GM03348 (cell line): ENCODE measurements around the gene OMG.
A peak's percentile ranks its signal among the peaks of the same experiment; 100 is the strongest.
"Not testable (repeated sequence)": the region's sequence is repeated elsewhere in the genome, so short reads cannot be mapped to it uniquely, and the experiment has no call there.

Experiments
- DNase-seq: peaks from one replicate; pipeline ENCODE4 v3.0.0; 2012; ENCODE audit warnings: low spot score

The OMG gene

DNA sequence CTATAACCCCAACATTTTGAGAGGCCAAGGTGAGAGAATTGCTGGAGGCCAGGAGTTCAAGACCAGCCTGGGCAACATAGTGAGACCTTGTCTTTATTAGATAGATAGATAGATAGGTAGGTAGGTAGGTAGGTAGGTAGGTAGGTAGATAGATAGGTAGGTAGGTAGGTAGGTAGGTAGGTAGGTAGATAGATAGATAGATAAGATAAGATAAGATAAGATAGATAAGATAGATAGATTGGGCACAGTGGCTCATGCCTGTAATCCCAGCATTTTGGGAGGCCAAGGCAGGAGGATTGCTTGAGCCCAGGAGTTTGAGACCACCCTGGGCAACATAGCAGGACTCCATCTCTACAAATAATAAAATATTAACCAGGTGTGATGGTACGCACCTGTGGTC, 34.1 kb downstream of the OMG start:
- DNase-seq = not testable (repeated sequence)

DNA sequence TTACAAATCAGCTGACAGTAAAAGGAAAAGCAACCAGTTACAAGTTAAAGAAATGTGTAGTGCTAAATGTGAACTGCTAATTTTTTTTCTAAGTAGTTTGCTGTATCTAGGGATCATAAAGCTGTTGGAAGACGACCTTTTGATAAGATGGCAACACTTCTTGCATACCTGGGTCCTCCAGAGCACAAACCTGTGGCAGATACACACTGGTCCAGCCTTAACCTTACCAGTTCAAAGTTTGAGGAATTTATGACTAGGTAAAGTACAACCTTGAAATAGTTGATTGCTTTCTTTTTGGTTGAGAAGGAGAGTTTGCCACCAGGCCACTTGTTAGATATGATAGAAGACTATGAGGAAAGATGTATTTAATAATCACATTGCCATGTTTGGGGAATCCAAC, 35.4 kb downstream of the OMG start:
- DNase-seq = no peak

DNA sequence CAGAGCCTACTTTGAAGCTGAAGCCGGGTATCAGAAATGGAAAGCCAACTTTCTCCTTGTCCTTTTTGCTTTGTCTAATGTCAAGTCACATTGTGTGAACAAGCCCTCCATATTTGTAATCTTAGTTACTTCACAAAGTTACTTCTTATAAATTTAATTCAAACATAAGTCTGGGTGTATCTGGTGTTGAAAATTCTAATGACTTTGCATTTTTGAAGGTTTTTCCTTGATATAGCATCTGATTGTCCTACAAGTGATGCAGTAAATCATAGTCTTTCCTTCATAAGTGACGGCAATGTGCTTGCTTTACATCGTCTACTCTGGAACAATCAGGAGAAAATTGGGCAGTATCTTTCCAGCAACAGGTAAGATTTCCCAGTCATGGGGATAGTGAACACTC, 36.9 kb downstream of the OMG start:
- DNase-seq = no peak

DNA sequence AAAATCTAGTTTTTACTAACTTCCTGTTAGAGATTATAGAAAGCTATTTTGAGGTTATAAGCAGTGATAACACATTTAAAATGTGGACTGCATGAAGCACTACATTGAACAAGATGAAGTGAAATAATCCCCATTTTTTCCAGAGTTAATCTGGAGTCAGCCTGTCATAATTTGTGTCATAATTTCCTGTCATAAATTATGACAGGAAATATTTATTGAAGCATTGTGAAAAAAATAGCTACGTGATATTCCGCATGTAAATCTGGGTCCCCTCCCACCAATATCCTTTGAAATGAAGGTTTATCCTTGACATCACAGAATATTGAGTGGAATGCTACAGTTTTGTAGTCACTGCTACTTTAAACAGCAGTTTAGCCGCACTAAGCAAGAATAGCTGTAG, 40.1 kb downstream of the OMG start:
- DNase-seq = no peak

DNA sequence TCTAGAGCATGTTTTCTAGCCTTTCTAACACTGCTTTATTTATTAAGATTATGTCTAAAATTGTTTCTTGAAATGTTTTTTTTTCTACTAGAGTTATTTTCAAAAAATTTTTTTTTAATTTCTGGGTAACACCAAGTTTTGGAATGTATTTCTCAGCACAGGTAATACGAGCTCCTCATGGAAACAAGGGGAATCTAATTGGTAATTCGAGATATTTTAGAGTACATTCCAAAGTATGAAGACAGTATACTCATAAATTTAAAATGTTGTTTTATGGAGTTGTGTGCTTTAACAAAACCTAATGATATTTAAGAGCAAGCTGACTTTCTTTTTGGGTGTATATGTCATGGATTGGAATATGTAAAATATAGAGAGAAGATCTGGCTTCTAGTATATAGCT, 42.4 kb downstream of the OMG start:
- DNase-seq = no peak

DNA sequence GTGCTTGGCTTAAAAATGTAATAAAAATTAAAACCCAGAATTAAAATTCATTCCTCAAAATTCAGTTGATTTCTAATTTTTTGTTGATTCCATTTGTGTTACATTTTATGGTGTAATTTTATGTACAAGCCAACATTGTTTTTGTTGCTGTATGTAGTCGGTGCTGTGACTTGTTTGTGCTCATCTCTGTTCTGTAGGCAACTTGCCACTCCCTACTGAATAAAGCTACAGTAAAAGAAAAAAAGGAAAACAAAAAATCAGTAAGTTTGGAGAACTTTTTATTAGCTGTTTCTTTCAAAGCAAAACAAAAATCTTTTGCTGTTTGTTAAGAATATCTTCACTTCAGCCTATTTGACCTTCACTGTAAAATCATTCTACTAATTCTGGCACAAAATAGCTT, 44.3 kb downstream of the OMG start:
- DNase-seq = no peak

DNA sequence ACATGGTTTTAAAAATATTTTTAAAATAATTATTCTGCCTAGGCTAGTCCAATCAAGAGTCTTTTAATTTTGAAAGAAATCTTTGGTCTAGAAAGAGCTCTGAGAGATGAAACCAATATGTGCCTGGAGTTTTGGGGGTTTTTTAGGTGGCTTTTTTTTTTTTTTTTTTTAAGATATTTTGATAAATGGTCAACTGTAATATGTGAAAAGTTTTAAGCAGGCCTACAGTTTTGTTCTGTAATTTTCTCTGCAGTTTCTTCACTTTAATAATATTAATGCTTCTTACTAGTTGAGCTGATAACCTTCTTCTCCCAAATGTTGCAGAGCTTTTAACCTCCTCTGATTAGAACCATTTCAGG, 45.1 kb downstream of the OMG start:
- no peak for DNase-seq

DNA sequence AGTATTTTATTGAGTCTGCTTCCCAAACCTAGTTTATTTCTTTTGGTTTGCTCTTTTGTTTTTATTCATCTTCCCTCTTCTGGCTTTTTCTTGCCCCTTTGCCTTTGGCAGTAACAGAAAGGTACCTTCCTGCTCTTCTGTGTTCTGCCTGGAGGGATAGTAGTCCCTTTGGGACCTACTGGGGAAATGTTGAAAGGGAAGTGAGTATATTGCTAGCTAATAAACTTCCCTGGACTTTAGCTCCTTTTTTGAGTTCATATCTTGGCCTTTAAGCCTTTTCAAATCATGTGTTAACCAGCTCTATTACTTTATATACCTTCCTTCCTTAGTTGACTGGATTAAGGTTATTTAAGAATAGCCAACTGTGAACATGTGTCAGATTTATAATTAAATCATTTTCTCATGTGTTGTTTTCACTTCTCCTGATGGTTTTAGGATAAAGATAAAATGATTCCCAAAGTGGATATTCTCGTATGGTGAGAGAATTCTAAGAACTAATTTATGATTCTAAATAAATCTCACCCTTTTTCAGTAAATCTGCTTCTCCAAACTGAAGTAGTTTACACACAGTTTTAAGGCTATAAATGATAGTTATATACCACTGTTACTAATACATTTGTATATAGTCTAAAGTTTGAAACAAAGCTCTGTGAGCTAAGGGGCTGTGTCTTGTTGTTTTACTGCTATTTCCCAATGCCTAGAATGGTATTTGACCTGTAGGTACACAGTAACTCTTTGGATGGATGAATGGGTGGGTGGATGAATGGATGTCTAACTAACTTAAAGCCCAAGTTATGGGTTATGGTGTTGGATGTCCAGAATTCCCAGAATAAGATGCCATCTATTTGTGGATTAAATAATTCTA, 45.7 kb downstream of the OMG start:
- DNase-seq = no peak

DNA sequence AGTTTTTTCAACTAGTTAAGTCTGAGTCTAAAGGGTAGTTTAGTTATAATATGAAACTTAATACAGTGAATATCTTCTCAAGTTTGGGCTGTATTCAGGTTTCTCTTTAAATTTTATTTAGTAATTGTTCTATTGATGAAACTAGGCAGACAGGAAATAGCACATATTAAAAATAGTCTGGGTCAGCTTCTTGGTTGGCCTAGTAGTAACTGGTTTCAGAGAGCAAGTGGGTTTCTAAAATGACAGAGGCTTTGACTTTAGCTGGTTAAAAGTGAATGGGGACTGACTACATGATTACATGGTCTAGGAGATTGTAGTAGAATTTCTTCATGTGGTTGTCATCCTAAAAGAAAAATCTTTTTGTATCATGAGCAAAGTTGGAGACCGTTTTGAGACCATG, 46.8 kb downstream of the OMG start:
- DNase-seq = no peak

DNA sequence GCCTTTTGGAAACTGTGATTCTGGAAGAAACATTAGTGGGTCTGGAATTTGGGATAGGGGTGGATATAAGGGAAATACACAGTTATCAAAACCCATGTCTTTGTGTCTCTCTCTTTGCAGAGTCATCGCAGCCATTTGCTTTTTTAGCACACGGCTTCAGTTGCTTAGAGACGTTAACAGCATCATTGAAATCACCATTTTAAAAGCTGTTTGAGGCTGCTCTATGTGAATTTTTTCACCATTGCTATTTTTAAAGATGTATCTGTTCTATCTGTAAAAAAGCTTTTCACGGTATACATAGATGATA, 47.3 kb downstream of the OMG start:
- DNase-seq = no peak

DNA sequence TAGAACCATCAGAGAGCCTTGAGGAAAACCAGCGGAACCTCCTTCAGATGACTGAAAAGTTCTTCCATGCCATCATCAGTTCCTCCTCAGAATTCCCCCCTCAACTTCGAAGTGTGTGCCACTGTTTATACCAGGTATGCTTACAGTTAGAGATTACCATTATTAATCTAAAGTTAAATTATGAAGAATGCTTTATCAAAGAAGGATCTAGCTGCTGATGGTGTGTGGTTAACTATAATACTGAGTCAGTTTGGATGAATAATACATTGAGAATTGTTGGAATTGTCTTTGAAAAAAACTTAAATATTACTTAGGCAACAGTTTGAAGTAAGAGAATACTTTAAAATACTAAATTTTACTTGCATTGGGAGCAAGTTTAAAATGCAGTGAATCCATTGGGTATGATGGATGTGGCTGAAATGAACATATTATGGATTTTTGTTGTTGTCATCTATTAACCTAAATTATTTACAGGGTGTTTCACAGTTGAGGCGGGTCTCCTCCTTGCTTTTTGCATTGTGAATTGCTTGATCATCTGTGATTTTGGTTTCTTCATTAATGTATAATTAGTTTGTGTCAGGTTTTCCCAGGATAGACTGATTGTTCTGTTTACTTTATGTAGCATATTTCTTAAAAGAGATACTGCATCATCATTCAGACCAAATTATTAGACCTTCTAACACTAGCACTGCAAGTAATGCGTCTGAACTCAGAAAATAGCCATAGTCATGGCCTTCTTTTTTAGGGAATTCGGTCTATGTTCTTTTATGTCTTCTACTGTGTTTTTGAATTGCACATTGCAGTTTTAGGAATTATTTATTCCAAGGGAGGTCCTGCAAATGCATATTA, 47.8 kb downstream of the OMG start:
- peak; percentile 71 for DNase-seq
